SHP77 (cell line): ENCODE measurements around the gene XCR1.
"Not testable (repeated sequence)": the region's sequence is repeated elsewhere in the genome, so short reads cannot be mapped to it uniquely, and the experiment has no call there.

Experiments
- DNase-seq, 2 experiments: peaks; one replicate each; lab custom pipeline; 2025; lab: John Stamatoyannopoulos, UW

The XCR1 gene

DNA sequence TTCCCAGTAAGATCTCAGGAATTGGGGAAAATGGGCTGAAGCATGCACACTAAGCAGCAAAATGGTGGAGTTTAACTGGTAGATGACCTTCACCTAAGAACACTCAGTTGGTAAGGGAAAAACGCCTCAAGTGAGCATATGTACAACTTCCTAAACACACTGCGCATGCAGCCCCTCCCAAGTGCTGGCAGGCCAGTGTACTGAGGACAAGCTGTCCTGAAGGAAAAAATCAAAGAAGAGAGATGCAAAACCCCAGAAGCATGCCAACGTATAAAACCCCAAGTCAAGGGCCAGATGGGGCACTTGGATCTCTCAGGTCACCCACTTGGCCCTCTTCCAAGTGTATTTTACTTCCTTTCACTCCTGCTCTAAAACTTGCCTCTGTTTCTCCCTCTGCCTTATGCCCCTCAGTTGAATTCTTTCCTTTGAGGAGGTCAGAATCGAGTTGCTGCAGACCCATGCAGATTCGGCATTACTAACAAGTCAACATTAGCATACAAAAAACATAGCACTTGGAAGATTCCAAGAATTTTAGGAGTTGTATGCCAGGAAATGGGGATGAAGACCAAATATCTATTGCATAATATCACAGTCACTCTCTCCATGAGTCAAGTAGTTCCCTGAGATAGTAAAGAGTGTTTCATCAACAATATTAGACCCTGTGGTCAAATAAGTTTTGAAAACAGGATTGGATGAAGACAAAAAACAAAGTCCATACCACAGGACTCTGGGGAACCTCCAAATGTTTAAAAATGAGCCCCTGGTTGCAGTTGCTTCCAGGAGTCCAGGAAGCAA, 20.8 kb downstream of the XCR1 start:
- DNase-seq = no peak

DNA sequence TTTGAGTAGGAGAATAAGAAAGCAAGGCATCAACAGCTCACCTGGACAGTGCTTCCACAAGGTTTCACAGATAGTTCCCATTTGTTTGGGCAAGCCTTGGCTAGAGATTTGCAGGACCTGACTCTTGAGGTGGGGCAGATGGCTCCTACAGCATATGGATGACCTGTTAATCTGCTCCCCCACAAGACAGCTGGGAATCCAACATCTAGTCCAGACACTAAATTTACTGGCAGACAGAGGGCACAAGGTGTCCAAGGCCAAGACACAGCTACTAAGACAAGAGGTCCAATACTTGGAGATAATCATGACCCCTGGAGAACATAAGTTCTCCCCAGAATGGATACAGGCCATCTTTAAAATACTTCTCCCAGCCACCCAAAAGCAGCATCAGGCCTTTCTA, 23.6 kb downstream of the XCR1 start:
- DNase-seq = not testable (repeated sequence)

DNA sequence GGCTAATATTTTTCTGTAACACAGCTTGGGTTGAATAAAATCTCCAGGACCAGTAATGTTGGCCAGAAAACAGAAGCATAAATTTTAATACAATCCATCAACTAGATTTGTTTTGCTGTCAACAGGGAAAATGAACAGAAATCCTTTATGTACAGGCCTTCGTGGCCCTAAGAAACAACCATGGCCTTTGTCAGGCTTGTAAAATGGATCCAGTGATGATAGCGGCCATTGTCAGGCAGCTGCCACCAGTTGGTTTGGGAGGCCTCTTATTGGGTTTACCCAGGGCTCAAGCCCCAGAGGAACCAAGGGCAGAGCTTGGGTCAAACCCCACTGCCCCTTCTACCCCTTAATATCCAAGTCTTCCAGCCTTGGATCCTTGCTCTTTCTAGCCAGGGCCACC, 26.1 kb downstream of the XCR1 start:
- DNase-seq = no peak

DNA sequence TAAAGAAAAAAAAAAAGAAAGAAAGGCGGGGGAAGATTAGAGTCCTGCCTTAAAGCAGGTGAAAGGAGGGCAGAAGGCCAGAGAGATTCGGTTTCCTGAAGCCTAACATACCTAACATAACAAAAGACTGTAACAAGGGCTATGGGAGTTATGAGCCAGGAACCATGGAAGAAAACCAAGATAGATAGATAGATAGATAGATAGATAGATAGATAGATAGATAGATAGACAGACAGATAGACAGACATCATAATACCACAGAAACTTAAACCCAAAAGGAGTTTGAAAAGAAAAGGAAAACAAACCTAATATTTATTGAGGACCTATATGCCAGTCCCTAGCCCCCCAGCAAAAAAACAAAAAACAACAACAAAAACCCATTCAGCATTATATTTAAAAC, 29.3 kb downstream of the XCR1 start:
- DNase-seq = no peak

DNA sequence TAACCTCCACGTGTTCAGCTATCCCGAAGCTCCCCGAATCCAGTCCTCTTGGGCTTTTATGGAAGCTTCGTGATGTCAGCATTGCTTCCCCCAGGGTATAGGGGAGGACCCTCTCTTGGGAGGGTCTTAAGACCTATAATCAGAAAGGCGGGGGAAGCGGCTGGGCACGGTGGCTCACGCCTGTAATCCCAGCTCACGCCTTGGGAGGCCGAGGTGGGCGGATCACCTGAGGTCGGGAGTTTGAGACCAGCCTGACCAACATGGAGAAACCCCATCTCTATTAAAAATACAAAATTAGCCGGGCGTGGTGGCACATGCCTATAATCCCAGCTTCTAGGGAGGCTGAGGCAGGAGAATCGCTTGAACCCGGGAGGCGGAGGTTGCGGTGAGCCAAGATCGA, 29.8 kb downstream of the XCR1 start:
- not testable (repeated sequence) for DNase-seq

DNA sequence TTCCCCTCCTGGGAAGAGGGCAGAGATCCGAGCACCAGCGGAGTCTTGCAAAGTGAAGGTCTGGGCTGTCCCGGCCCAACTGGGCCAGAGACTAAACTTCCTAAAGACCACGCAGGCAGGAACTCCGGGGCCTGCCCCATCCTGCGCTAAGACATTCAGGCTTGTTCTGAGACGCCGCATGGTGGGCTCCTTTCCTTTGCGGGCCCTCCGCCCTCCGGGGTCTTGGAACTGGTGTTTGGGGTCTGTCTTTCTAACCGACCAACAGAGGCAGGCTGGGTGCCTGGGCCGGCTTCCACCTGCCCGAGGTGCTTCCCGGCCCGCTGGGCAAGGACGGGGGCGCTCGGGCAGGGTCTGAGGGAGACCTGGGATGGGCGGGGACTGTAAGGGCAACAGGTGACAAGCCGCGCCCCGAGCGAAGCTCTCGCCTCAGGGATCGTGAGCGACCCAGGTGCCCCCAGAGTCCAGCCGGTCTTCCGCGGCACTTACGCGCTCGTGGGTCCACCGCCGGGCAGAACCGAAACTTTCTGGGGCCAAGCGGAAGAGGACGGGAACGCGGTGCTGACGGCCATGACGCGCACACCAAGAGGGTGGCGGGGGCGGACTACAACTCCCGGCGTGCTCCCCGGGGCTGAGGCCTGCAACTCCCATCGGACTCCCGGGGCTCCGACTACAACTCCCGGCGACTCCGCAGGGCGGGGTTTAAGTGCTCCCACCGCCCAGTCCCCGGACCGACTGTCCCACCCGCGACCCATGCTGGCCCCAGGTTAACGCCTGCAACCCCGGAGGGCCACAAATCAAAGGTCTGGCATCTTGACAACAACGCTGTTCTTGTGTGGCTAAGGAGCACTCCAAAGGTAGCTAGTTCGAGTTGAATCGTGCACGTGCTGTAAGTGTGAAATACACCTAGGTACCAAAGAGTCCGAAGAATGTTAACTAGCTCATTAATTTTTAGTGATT, 31.8 kb downstream of the XCR1 start, which contains the start of gene FYCO1:
Gene FYCO1, minus strand, starts transcription at position 589 of the 957 bp plus-strand sequence. CDS start 10,914 bp downstream, outside the sequence.
- DNase-seq = peak; percentile 72 to 90

DNA sequence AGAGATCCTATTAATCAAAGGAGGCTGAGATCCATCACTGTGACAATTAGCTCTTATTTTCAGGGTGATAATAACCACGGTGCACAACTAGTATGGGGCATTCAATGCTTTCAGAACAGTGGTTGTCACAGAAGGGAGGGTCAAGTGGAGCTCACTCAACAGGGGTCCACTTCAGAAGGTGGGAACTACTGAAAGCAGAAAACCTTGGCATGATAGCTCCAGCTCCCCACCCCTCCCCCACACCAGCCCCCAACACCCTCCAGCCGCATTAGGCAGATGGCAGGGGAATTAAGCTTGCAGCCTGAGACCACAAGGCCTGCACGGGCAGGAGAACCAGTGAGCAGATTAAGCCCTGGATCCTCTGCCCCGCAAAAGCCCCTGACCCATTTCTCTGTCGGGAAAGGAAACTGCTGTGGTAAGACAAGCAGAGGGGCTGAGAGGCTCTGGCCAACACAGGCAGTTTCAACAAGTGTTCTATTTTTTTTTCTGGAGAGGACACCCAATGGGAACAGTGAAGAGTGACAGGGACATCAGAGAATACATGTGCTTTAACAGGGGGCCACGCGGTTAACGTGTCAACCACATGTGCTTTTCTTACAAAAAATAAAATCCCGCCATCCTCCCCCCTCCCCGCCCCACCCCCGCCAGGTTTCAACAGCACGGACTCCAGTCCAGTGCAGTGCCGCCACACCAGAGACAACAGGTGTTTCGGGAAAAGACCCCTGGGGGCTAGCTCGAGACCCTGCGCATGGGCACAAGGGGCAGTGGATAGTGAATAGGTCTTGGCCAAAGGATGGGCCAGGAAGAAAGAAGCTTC, 32.7 kb downstream of the XCR1 start:
- peak in 1 of 2 experiments; percentile 1 for DNase-seq

DNA sequence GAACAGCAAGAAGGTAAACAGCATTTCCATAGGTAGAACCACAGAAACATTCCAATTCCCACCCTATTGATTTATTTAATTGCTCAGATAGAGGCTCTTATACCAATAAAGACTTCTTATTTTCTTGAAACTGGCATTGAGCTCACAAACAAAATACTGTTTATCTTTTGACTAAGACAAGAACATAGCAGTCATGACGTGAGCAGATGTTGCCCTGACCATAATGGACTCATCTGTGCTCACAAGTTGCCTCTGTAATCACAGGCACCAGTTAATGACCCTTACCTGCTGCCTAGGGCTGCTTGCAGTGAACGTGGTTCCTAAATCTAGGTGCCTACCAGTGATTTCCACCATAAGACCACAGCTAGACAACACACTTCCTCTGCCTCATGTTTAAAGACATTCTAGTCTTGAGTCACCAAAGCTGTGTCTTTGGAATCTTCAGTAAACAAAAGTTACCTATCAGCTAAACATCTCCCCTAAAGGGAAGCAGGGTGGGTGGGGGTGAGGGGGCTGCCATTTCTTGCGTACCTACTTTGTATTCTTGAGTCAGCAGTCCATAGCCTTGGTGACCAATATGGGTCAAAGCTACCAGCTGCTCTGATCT, 33.8 kb downstream of the XCR1 start:
- no peak for DNase-seq

DNA sequence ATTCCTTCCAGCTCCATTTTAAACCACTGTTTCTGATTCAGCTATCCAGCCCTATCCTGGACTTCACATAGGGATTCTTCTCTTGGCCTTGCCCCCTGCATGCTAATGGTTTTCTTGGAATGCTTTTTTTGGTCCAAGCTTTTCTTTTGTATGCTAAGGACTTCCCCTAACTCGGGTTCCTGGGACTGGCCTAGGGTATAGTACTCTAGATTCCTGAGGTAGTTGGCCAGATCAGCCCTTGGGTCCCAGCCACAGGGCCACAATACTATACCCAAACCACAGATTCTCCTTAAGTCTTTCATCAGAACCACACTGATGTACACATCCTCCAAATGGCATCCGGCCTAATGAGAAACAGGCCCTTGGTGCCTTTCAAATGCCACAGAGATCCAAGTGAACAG, 34.5 kb downstream of the XCR1 start:
- no peak for DNase-seq

DNA sequence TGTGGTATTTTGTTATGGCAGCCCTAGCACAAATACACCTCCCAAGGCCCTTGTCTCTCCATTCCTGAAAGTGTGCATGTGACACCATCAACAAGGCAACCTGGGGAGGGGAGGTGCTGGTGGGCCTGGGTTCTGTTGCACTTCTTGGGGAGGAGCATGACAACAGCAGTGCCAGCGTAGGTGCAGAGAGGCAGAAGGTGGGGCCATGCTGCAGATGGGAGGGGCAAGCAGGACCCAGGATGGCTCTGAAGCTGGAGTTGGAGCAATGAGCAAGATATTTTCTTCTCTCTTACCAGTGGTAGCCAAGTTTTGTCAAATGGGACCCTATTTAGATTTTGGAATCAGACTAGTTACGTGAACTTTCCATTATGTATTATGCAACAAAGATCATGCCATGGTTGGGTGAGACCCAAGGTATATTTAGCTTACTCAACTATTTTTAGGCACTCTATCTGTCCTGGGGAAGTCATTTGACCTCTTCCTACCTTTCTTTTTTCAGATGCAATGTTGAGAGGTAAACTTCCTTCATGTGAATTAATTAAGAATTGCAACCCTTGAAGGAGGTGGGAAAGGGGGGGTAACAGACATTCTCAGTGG, 35.1 kb downstream of the XCR1 start:
- no peak for DNase-seq

GRCh38 chr3:45991341-45991740, 35.9 kb downstream of the XCR1 start:
- no peak for DNase-seq

DNA sequence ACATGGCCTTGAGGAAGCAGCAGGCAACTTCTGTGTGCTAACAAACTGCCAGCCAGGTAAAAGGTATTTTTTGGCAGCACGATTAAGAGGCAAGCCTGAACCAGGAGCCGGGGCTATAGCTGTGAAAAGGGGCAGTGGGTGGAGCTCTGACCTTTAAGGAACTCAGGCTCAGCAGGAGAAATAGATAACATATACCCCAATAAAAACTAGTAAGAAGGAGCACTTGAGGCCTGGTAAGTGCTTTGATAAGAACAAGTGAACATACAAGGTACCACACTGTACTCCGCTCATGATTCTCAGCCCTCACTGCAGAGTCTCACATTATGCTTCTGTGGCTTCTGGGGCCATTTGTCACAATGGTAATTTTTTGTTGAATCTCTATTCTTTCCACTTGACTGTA, 37.1 kb downstream of the XCR1 start:
- DNase-seq = no peak

DNA sequence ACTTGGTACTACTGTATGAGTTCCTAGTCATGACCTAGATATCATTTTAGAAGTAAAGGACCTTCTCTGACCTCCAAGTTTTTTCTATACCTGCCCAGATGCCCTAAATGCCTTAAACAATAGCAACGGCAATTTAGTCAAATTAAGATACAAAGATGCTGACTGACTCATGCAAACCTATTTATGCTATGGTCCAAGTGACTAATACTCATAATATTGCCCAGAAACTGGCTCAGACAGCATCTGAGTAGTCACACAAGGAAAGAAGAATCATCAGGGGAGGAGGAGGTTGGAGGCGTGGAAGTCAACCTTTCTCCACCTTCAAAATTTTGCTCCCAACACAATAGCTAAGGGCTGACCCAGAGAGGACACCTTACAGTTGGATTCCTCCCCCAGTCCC, 38.5 kb downstream of the XCR1 start:
- DNase-seq = no peak

DNA sequence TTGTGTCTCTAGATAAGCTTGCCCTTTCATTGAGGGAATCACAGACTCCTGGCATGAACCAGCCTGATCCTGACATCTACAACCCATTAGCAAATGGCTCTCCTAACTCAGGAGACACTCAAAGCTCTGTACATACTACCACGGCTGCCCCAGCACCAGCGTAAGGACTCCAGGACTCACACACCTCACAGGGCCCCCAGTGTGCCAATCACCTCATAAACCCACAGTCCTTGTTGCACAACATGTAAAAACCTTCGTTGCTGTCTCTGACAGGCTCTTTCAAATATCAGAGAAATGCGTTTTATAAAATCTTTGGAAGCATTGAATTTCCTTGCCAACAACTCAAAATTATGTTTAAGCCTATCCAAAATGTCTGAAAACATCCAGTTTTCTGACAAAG, 38.9 kb downstream of the XCR1 start:
- DNase-seq = no peak

- peak in 1 of 2 experiments; percentile 24 for DNase-seq
Measured at GRCh38 chr3:45987368-45988291, 39.7 kb downstream of the XCR1 start.

GRCh38 chr3:45986303-45986982, 40.8 kb downstream of the XCR1 start:
- DNase-seq = peak; percentile 86 to 89

DNA sequence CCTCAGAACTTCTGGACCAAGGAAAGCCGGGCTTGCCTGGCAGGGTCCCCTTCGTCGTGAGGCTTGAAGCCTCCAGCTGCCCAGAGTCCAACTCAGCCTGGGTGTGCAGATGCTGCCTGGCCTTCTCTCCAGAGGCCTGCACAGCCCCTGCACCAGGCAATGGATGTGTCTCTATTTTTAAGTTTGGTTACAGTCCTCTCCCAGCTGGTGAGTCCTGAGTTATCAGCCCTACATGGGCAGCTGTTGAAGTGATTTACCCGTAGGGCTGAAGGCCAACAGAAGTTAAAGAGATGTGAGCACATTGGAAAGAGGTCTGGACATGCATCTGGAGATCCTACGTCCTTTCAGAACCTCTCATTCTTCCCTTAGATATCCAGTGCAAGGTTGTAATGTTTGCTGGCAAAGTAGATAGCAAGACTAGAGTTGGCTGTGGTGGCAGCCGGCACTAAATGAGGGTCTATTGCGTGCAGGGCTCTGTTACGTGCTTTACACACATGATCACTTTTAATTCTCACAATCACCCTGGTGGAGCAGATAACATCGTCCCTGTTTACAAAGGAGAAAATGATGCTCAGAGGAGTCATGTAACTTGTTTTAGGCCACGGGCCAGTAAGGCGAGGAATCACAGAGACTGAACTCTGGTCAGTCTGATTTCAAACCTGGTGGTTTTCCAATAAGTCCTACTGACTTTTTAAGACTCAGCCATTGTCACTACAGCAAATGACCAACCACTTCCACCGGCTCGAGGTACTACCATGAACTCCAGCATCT, 41.6 kb downstream of the XCR1 start:
- DNase-seq = no peak
